Erythroblast (primary cell): ENCODE measurements around the gene NOXA1.

Source experiments
- DNase-seq, 2 experiments: peaks; one replicate each; lab custom pipeline; 2025; lab: John Stamatoyannopoulos, UW
- GATA1 ChIP-seq: IDR thresholded peaks from 2 replicates; pipeline ENCODE4 v1.6.1; 2011; ENCODE audit warnings: low read depth, mild to moderate bottlenecking, control low read depth, low read length, moderate library complexity
- POLR2A ChIP-seq: IDR thresholded peaks from 2 replicates; pipeline ENCODE4 v1.6.1; 2011; ENCODE audit warnings: mild to moderate bottlenecking, low read length

NOXA1 gene

DNA sequence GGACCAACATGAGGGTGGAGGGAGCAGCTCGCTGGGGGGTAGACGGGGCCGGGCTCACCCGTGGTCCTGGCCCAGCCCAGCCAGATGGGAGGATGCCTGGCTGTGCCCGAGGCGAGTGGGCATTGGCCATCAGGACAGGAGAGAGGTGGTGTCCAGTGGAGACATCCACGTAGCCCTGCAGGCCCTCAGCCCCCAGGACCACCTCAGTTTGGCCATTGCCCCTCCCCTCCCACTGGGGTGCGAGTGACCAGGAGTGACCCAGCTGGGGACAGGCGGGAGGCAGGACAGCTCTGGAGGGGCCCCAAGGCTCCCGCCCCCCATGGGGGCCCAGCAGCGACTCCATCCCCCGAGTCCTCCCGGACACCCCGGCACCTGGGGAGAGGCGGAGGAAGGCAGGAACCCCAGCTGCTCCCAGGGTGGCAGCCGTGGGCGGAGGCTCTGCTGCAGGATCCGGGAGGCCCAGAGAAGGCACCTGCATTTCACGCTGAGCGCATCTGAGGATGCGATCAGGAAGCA, 8.3 kb downstream of the NOXA1 start:
- DNase-seq = no peak
- TF ChIP-seq GATA1 = no peak
- no peak for TF ChIP-seq POLR2A

DNA sequence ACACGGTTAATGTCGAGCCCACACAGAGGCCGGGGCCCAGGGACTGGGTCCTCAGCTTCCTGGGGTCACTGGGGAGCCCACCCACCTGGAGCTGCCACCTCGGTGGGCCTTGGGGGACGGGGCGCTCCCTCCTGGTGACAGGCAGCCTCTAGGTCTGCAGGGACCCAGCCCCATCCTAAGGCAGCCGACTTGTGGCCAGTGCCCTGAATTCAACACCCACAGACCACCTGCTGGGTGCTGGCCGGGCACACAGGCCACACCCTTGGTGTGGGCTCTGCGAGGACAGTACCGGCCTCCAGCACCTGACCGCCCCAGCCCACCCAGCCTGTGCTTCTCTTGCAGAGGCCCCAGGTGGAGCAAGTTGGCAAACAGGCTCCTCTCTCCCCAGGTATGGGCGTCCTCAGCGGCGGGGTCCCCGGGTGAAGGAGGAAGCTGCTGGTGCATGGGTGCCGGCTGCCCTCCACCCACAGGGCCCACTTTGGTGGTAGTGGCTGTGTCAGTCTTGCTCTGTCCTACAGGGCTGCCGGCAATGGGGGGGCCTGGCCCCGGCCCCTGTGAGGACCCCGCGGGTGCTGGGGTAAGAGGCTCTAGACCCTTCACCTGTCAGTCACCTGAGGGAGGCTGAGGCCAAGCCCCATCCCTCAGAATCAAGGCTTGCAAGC, 9.6 kb downstream of the NOXA1 start:
- no peak for DNase-seq
- TF ChIP-seq GATA1 = no peak

DNA sequence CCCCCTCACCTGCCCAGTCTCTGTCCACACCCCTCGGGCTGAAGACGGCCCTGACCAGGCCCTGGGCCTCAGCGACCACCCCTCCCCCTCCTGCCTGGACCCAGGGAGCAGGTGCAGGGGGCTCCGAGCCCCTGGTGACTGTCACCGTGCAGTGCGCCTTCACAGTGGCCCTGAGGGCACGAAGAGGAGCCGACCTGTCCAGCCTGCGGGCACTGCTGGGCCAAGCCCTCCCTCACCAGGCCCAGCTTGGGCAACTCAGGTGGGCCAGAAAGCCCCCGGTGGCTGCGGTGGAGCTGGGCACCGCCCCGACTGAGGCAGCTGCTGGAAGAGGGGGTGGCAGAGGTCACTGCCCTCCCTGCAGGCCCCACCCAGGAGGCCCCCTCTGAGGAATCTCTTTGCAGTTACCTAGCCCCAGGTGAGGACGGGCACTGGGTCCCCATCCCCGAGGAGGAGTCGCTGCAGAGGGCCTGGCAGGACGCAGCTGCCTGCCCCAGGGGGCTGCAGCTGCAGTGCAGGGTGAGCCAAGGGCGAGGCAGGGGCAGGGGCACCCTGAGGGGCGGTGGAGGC, 10.2 kb downstream of the NOXA1 start:
- TF ChIP-seq GATA1 (no peak), POLR2A (no peak)
- DNase-seq = no peak

DNA sequence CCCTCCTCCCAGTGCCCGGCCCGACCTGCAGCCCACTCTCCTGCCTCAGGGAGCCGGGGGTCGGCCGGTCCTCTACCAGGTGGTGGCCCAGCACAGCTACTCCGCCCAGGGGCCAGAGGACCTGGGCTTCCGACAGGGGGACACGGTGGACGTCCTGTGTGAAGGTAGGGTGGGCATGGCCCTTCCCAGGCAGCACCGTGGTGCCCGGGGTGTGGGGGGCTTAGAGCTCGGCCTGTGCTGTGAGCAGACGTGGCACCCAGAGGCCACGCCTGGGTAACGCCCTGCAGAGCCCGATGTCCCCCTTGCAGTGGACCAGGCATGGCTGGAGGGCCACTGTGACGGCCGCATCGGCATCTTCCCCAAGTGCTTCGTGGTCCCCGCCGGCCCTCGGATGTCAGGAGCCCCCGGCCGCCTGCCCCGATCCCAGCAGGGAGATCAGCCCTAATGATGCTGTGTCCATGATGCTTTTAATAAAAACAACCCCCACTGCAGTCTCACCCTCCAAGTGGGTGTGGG, 10.8 kb downstream of the NOXA1 start:
- no peak for DNase-seq
- TF ChIP-seq POLR2A (no peak), GATA1 (no peak)

- TF ChIP-seq POLR2A (no peak), GATA1 (no peak)
- no peak for DNase-seq
Measured at GRCh38 chr9:137434498-137435380, 11.5 kb downstream of the NOXA1 start.

DNA sequence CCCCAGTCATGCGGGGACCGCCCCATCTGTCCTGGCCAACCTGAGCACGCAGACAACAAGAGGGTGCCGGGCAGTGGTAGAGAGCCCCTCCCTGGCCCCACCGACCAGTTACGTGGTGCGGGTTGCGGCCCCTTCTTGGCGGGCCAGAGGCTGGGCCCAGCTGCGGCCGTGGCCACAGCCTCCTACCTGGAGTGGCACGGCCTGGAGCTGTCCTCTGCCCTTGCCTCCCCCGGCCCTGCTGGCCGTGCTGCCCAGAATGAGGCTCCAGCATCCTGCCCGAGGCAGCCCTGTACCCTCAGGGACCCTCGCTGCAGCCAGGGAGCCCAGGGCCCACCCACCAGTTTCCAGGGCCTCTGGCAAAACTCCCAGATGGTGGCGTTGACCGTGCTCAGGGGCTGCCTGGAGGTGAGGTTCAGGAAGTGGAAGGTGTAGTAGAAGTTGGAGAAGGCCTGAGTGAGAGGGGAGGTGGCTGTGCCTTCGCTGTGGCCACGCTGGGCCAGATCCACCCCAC, 12.2 kb downstream of the NOXA1 start:
- DNase-seq = no peak
- TF ChIP-seq POLR2A = no peak
- TF ChIP-seq GATA1 = no peak

DNA sequence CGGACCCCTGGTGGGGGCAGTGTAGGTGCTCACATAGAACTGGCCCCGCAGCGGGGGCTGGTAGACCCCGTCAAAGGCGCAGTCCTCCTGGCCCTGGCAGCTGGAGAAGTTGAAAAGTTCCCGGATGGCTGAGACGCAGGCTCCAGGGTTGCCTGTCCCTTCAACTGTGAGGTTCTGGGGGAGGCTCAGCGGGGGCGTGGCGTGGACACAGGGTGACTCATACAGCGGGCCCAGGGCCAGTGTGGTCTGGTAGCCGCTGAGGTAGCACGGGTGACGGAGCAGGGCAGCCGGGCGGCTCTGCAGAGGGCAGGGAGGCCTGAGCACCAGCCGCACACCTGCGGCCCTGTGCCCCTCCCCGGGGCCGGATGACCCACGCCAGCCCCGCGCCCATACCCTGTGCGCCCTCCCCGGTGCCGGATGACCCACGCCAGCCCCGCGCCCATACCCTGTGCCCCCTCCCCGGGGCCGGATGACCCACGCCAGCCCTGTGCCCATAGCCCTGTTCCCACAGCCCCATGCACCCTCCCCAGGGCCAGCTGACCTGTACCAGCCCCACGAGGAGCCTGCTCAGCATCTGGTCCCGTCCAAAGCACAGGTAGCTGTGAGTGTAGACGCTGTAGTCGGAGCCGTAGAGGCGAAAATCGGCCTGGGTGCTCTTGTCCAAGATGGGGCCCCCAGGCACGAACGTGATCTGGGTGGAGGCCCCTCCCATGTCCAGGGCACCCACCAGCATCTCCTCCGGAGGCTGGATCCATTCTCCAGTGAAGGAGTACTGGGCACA, 13.0 kb downstream of the NOXA1 start:
- no peak for TF ChIP-seq GATA1
- TF ChIP-seq POLR2A = no peak
- DNase-seq = peak in 1 of 2 experiments; percentile 27

- DNase-seq = no peak
- TF ChIP-seq GATA1 = no peak
- TF ChIP-seq POLR2A = no peak
Measured at GRCh38 chr9:137436761-137437600, 13.8 kb downstream of the NOXA1 start.

DNA sequence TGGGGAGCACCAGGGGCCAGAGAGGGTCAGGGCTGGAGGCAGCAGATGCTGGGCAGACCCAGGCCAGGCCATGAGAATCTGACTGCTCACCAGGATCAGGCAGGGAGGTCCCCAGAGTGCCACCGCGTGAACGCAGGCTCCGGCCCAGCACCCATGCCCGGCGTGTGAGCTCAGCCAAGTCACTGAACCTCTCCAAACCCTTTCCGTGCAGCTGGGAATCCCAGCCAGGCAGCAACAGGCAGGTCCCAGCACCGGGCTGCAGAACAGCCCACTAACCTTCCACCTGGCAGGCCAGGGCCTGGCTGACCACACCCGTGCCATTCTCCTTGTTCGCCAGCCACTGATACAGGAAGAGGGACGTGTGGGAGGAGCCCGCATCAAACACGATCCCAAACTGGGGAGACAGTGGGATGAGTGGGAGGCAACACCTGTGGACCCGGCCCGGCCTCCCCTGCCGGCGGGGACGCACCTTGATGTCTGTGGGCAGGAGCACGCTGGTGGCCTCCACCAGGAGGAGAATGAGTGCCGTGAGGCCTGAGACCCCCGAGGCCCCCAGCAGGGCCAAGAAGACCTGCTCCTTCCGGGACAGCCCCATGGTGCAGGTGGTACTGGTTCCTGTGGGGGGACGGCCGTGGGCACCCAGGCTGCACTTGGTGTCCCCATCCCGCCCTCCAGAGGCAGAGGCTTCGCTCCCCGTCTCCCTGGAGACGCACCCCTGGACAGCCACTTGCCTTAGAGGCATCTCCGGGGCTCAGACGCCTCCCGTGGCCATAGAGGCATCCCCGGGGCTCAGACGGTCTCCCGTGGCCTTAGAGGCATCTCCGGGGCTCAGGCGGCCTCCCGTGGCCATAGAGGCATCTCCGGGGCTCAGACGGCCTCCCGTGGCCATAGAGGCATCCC, 14.7 kb downstream of the NOXA1 start:
- TF ChIP-seq POLR2A (no peak), GATA1 (no peak)

GRCh38 chr9:137438591-137439157, 15.5 kb downstream of the NOXA1 start:
- TF ChIP-seq GATA1 (no peak), POLR2A (no peak)

More for the DNA sequence above, 14.7 kb downstream of the NOXA1 start:
- no peak for DNase-seq

More at GRCh38 chr9:137438591-137439157, 15.5 kb downstream of the NOXA1 start:
- DNase-seq = no peak
